Cardiac fibroblast (primary cell): ENCODE data around the gene PTPRJ.

Experiments
- DNase-seq, 2 donors: peaks; one replicate each; pipeline versions ENCODE4 v3.0.0 to v3.0.0-alpha.2; 2010; ENCODE audit warnings: low read depth in 2 of 2
- H3K4me3 ChIP-seq, 2 donors: replicated peaks in 1 of 2; 1 replicate in 1 of 2; 2 replicates in 1 of 2; pipeline ENCODE4 v1.5.1; 2011; ENCODE audit warnings: low read depth in 2 of 2, low read length in 2 of 2, mild to moderate bottlenecking in 2 of 2, moderate library complexity in 1 of 2
- CTCF ChIP-seq: IDR thresholded peaks from one replicate; pipeline ENCODE4 v1.5.1; 2011; ENCODE audit warnings: low read depth, mild to moderate bottlenecking, low read length, inconsistent platforms

The PTPRJ gene

GRCh38 chr11:47981667-47982404 lies 1.5 kb downstream of the PTPRJ start:
- DNase-seq = no peak
- no peak for TF ChIP-seq CTCF
- peak overlapping the region; percentile 60 to 70 for H3K4me3 ChIP-seq

GRCh38 chr11:47982616-47983015 lies 2.3 kb downstream of the PTPRJ start:
- no peak overlapping the region for H3K4me3 ChIP-seq
- TF ChIP-seq CTCF = no peak

GRCh38 chr11:47983464-47984397 lies 3.4 kb downstream of the PTPRJ start:
- peak; percentile 54 to 71 for DNase-seq
- H3K4me3 ChIP-seq = no peak overlapping the region
- no peak for TF ChIP-seq CTCF

More at GRCh38 chr11:47982616-47983015, 2.3 kb downstream of the PTPRJ start:
- DNase-seq = no peak

GRCh38 chr11:47986219-47986618 lies 5.9 kb downstream of the PTPRJ start:
- TF ChIP-seq CTCF = no peak
- no peak for DNase-seq
- H3K4me3 ChIP-seq = no peak overlapping the region

GRCh38 chr11:47986742-47987141 lies 6.4 kb downstream of the PTPRJ start:
- no peak overlapping the region for H3K4me3 ChIP-seq
- TF ChIP-seq CTCF = no peak
- DNase-seq = no peak

- H3K4me3 ChIP-seq = no peak overlapping the region
- TF ChIP-seq CTCF = no peak
- DNase-seq = no peak
Measured at GRCh38 chr11:47987310-47987709, 7.0 kb downstream of the PTPRJ start.
